Measurements from ENCODE around the gene INTS12.
"Not testable (repeated sequence)": the region's sequence is repeated elsewhere in the genome, so short reads cannot be mapped to it uniquely, and the experiment has no call there.

DNA sequence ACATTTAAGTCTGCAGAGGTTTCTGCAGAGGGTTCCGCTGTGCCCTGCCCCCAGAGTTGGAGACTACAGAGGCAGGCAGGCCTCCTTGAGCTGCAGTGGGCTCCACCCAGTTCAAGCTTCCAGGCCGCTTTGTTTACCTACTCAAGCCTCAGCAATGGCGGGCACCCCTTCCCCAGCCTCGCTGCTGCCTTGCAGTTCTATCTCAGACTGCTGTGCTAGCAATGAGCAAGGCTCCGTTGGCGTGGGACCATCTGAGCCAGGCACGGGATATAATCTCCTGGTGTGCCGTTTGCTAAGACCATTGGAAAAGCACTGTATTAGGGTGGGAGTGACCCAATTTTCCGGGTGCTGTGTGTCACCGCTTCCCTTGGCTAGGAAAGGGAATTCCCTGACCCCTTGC is 26.7 kb upstream of the INTS12 start:
- not testable (repeated sequence) for TF ChIP-seq EZH2phosphoT487, CTCF (IDR thresholded peaks at IDR 0.05; ENCODE audit: low read length)
